DMS 273 treated with DMSO at 0.1 percent for 48 hours (cell line): ENCODE results near the gene SMIM5.
"Not testable (repeated sequence)": the region's sequence is repeated elsewhere in the genome, so short reads cannot be mapped to it uniquely, and the experiment has no call there.

ENCODE experiments used
- DNase-seq: peaks from one replicate; lab custom pipeline; 2025; lab: John Stamatoyannopoulos, UW

Gene SMIM5

GRCh38 chr17:75632863-75633485 lies at the start of gene SMIM5:
Gene SMIM5, plus strand, starts transcription at chr17:75633434. Its CDS starts 6,768 bp downstream, at chr17:75640202.
- DNase-seq: peak; percentile 32

GRCh38 chr17:75584849-75585175 lies 48.4 kb upstream of the SMIM5 start:
- no peak for DNase-seq

- no peak for DNase-seq
Observed at GRCh38 chr17:75587675-75588595, 45.3 kb upstream of the SMIM5 start, which contains the start of gene MYO15B. Gene MYO15B, plus strand, starts transcription at chr17:75587800. Its CDS starts 258 bp downstream, at chr17:75588058.

- DNase-seq: no peak
Observed at GRCh38 chr17:75588596-75589011, 44.6 kb upstream of the SMIM5 start.

GRCh38 chr17:75589012-75589918 lies 44.0 kb upstream of the SMIM5 start:
- peak; percentile 51 for DNase-seq

- no peak for DNase-seq
Observed at GRCh38 chr17:75589919-75590303, 43.3 kb upstream of the SMIM5 start.

- DNase-seq: no peak
Observed at GRCh38 chr17:75590314-75590761, 42.9 kb upstream of the SMIM5 start.

GRCh38 chr17:75590849-75591721 lies 42.1 kb upstream of the SMIM5 start:
- DNase-seq: no peak

- DNase-seq: no peak
Observed at GRCh38 chr17:75591722-75592302, 41.4 kb upstream of the SMIM5 start.

GRCh38 chr17:75592348-75593020 lies 40.8 kb upstream of the SMIM5 start:
- DNase-seq: no peak

- DNase-seq: not testable (repeated sequence)
Observed at GRCh38 chr17:75593430-75593829, 39.8 kb upstream of the SMIM5 start.

GRCh38 chr17:75594499-75595283 lies 38.5 kb upstream of the SMIM5 start:
- no peak for DNase-seq

- DNase-seq: no peak
Observed at GRCh38 chr17:75595284-75595919, 37.8 kb upstream of the SMIM5 start.

- DNase-seq: no peak
Observed at GRCh38 chr17:75595920-75596313, 37.3 kb upstream of the SMIM5 start.

GRCh38 chr17:75596320-75597087 lies 36.7 kb upstream of the SMIM5 start:
- DNase-seq: no peak

GRCh38 chr17:75601057-75601987 lies 31.9 kb upstream of the SMIM5 start:
- DNase-seq: peak; percentile 64

GRCh38 chr17:75602644-75603043 lies 30.6 kb upstream of the SMIM5 start:
- no peak for DNase-seq
